Lower leg skin (tissue), 4 donors: ENCODE data around the gene POU6F2. TPM values are rescaled to one million over a fixed set of nuclear protein-coding genes. Genes with fewer than 3 reads are reported as not detected.

Source experiments
- DNase-seq, 2 donors: peaks; one replicate each; pipeline ENCODE4 v3.0.0-alpha.2; 2019; ENCODE audit warnings: low spot score in 2 of 2
- H3K4me3 ChIP-seq: fragments of 200-600 bp; sonication (generic); 2 replicates; pipeline ENCODE4 v1.5.1; 2017; ENCODE audit warnings: mild to moderate bottlenecking, low read depth; ENCODE audit not compliant: poor library complexity, severe bottlenecking
- POLR2A ChIP-seq, 2 donors: fragments of 450-650 bp; IDR thresholded peaks; one replicate each; pipeline ENCODE4 v1.6.1; 2016 to 2017; ENCODE audit warnings: antibody characterized with exemption in 2 of 2, mild to moderate bottlenecking in 1 of 2, moderate library complexity in 1 of 2
- WGBS, 2 donors: methylation state at CpG; one replicate each; pipeline ENCODE4 v1.1.5; 2018; 5-methylcytosine and 5-hydroxymethylcytosine counted together
- intact Hi-C: fragments of 100-400 bp; cut with DNase I; formaldehyde crosslinking; loops from one replicate; pipeline ENCODE4 v1.15.0; 2023; ENCODE audit warnings: low total_unique reads
- total RNA-seq, 4 donors: library from RNA; depleted of rRNA; stranded (reverse); fragments of >200 nt; gene quantifications; one replicate each; pipeline ENCODE4 v1.1.0, GENCODE V29; 2016
- TF ChIP-seq, protein P1 (sequence below), 3 donors: fragments of 450-650 bp; IDR thresholded peaks; one replicate each; pipeline ENCODE4 v1.5.1; 2016; ENCODE audit warnings: antibody characterized with exemption in 3 of 3, mild to moderate bottlenecking in 3 of 3, moderate library complexity in 2 of 3

The POU6F2 gene
- total RNA-seq, 4 donors from 2014 or later = 0.36 TPM; not detected in 3

DNA sequence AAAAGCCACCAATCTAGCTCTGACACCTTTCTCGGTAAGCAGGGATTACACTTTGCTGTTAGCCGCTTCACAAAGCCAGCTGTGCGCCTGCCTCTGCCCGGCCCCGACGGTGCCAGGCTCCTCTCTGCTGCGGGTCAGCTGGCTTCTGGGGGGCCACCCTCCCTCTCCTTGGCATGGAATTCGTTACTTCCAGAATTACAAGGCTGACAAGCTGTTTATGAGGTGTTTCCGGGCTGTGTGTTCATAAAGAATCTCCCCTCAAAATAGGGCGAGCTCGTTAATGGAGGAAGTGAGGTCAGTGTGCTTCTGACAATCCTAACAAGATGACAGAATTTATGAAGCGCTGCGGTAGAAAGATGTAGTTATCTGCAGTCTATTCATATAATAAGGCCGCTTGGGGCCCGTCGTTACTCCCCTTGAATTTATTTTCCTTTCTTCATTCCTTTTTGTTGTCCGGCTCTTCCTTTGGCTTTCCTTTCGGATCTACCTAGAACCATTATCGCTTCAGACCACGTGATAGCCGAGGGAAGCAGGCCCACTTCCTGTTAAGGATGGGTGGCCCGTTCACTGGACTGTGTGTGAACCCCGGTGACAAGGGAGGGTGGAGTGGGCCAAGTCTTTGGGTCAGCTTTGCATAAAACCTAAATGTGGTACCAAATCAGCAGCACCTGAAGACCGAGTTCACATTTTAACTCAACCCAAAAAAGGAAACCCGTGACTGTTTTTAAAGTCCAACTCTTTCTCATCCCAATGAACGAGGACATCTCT, 315.5 kb downstream of the POU6F2 start:
- intact Hi-C loops = no loop called here
- no peak for DNase-seq
- 72 to 78% methylated on average over 26 of the region's 26 CpGs for WGBS, 2 donors

DNA sequence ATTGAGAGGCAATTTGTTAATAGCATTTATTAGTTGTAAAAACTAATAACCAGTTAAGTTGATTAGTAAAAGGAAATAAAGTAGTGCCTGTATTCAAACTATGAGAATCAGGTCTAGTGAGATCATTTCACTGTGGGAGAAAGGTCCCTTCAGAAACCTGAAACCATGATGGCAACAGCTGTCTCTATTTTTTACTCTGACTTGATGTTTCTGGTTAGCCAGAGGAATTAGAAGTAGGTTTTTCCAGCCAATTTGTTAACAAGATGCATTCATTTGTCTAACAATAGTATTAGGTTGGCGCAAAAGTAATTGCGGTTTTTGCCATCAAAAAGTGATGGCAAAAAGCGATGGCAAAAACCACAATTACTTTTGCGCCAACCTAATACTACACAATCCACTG, 316.3 kb downstream of the POU6F2 start:
- no peak for DNase-seq
- intact Hi-C loops = no loop called here
- H3K4me3 ChIP-seq = no peak overlapping the region
- 63 to 72% methylated on average over 4 of the region's 4 CpGs for WGBS, 2 donors
- TF ChIP-seq, protein P1, sequence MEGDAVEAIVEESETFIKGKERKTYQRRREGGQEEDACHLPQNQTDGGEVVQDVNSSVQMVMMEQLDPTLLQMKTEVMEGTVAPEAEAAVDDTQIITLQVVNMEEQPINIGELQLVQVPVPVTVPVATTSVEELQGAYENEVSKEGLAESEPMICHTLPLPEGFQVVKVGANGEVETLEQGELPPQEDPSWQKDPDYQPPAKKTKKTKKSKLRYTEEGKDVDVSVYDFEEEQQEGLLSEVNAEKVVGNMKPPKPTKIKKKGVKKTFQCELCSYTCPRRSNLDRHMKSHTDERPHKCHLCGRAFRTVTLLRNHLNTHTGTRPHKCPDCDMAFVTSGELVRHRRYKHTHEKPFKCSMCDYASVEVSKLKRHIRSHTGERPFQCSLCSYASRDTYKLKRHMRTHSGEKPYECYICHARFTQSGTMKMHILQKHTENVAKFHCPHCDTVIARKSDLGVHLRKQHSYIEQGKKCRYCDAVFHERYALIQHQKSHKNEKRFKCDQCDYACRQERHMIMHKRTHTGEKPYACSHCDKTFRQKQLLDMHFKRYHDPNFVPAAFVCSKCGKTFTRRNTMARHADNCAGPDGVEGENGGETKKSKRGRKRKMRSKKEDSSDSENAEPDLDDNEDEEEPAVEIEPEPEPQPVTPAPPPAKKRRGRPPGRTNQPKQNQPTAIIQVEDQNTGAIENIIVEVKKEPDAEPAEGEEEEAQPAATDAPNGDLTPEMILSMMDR (IDR thresholded peaks at IDR 0.05) = no peak
- TF ChIP-seq POLR2A (IDR thresholded peaks at IDR 0.05) = no peak

More for the DNA sequence above, 315.5 kb downstream of the POU6F2 start:
- TF ChIP-seq POLR2A (IDR thresholded peaks at IDR 0.05) = no peak
- TF ChIP-seq, protein P1 (IDR thresholded peaks at IDR 0.05) = no peak
- no peak overlapping the region for H3K4me3 ChIP-seq

GRCh38 chr7:39295796-39296195, 318.1 kb downstream of the POU6F2 start:
- TF ChIP-seq, protein P1 (IDR thresholded peaks at IDR 0.05) = no peak
- no peak for TF ChIP-seq POLR2A (IDR thresholded peaks at IDR 0.05)
- H3K4me3 ChIP-seq = no peak overlapping the region
- no peak for DNase-seq
- intact Hi-C loops = no loop called here

DNA sequence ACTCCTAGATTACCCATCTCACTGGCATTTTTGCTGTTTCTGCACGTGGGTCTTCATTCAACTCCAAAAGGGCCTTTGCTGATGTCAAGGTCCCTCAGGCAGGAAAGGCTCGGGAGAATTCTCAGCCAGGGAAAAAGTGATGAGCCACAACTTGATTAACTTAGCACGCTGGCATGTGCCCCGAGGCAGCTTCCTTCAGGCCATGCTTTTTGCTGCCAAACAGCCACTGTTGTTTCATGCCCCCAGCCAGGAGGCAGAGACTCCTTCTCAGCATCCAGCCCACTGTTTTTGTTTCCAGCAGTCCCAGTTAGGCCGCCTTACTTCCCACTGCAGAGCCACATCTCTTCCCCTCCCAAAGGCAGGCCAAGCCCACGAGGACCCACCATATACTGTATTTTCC, 322.0 kb downstream of the POU6F2 start:
- H3K4me3 ChIP-seq = no peak overlapping the region
- 30 to 51% methylated on average over 6 of the region's 6 CpGs for WGBS, 2 donors
- intact Hi-C loops = no loop called here
- TF ChIP-seq, protein P1 (IDR thresholded peaks at IDR 0.05) = no peak
- TF ChIP-seq POLR2A (IDR thresholded peaks at IDR 0.05) = no peak
- no peak for DNase-seq

GRCh38 chr7:39300276-39300675, 322.6 kb downstream of the POU6F2 start:
- 66 to 88% methylated on average over 8 of the region's 8 CpGs for WGBS, 2 donors

More at GRCh38 chr7:39300276-39300675, 322.6 kb downstream of the POU6F2 start:
- intact Hi-C loops = no loop called here
- DNase-seq = no peak
- no peak overlapping the region for H3K4me3 ChIP-seq
- TF ChIP-seq, protein P1 (IDR thresholded peaks at IDR 0.05) = no peak
- no peak for TF ChIP-seq POLR2A (IDR thresholded peaks at IDR 0.05)
